ENCODE results near the gene PLG.
"Not testable (repeated sequence)": the region's sequence is repeated elsewhere in the genome, so short reads cannot be mapped to it uniquely, and the experiment has no call there.

Gene PLG

GRCh38 chr6:160685762-160686450, 16.1 kb upstream of the PLG start:
- Histone ChIP-seq H3K9me3 (no peaks in the 10 kb centered on the region), H3K36me3 (replicated peaks) (no peaks in the 10 kb centered on the region), H3K4me3 (no peak overlapping the region), H3K27me3 (ENCODE audit: low read depth) (no peaks in the 10 kb centered on the region), H3K4me1 (no peaks in the 10 kb centered on the region)
- no peak for DNase-seq (ENCODE audit: low spot score in 2 of 2)
- in situ Hi-C loops (cut with MboI; ENCODE audit: low sequenced_read_pairs) = no loop called here

- no peak for DNase-seq (ENCODE audit: low spot score in 2 of 2)
- in situ Hi-C loops (cut with MboI; ENCODE audit: low sequenced_read_pairs) = no loop called here
- Histone ChIP-seq H3K4me1 (no peaks in the 10 kb centered on the region), H3K27me3 (ENCODE audit: low read depth) (no peaks in the 10 kb centered on the region), H3K9me3 (no peaks in the 10 kb centered on the region), H3K4me3 (no peak overlapping the region), H3K36me3 (replicated peaks) (no peaks in the 10 kb centered on the region)
Observed at GRCh38 chr6:160690458-160690857, 11.6 kb upstream of the PLG start.

- in situ Hi-C loops (cut with MboI; ENCODE audit: low sequenced_read_pairs) = no loop called here
- H3K4me3 ChIP-seq = no peak overlapping the region
- no peaks in the 10 kb centered on the region for H3K36me3 ChIP-seq (replicated peaks)
- no peak for DNase-seq (ENCODE audit: low spot score in 2 of 2)
- H3K4me1 ChIP-seq = no peaks in the 10 kb centered on the region
- no peaks in the 10 kb centered on the region for H3K9me3 ChIP-seq
- no peaks in the 10 kb centered on the region for H3K27me3 ChIP-seq (ENCODE audit: low read depth)
Observed at GRCh38 chr6:160691617-160692016, 10.4 kb upstream of the PLG start.

- Histone ChIP-seq H3K4me3 (no peak overlapping the region), H3K4me1 (no peaks in the 10 kb centered on the region), H3K9me3 (no peaks in the 10 kb centered on the region), H3K27me3 (ENCODE audit: low read depth) (no peaks in the 10 kb centered on the region), H3K36me3 (replicated peaks) (no peaks in the 10 kb centered on the region)
- peak in 1 of 2 experiments; percentile 11 for DNase-seq (ENCODE audit: low spot score in 2 of 2)
- in situ Hi-C loops (cut with MboI; ENCODE audit: low sequenced_read_pairs) = no loop called here
Observed at GRCh38 chr6:160692369-160692959, 9.6 kb upstream of the PLG start.

- H3K27me3 ChIP-seq (ENCODE audit: low read depth); DNase-seq (ENCODE audit: low spot score in 2 of 2); H3K9me3 ChIP-seq; H3K36me3 ChIP-seq (replicated peaks); H3K4me1 ChIP-seq; H3K4me3 ChIP-seq; in situ Hi-C loops (cut with MboI; ENCODE audit: low sequenced_read_pairs): not testable (repeated sequence)
Observed at GRCh38 chr6:160695025-160695424, 7.0 kb upstream of the PLG start.

GRCh38 chr6:160695622-160696021, 6.4 kb upstream of the PLG start:
- H3K4me3 ChIP-seq; H3K4me1 ChIP-seq; H3K36me3 ChIP-seq (replicated peaks); DNase-seq (ENCODE audit: low spot score in 2 of 2); in situ Hi-C loops (cut with MboI; ENCODE audit: low sequenced_read_pairs); H3K9me3 ChIP-seq; H3K27me3 ChIP-seq (ENCODE audit: low read depth): not testable (repeated sequence)

GRCh38 chr6:160696884-160697283, 5.2 kb upstream of the PLG start:
- DNase-seq (ENCODE audit: low spot score in 2 of 2); in situ Hi-C loops (cut with MboI; ENCODE audit: low sequenced_read_pairs); H3K9me3 ChIP-seq; H3K36me3 ChIP-seq (replicated peaks); H3K4me3 ChIP-seq; H3K27me3 ChIP-seq (ENCODE audit: low read depth); H3K4me1 ChIP-seq: not testable (repeated sequence)

- no peak for DNase-seq (ENCODE audit: low spot score in 2 of 2)
- H3K36me3 ChIP-seq (replicated peaks) = no peaks in the 10 kb centered on the region
- no peaks in the 10 kb centered on the region for H3K27me3 ChIP-seq (ENCODE audit: low read depth)
- no peaks in the 10 kb centered on the region for H3K4me1 ChIP-seq
- no peak overlapping the region for H3K4me3 ChIP-seq
- no peaks in the 10 kb centered on the region for H3K9me3 ChIP-seq
- in situ Hi-C loops (cut with MboI; ENCODE audit: low sequenced_read_pairs) = no loop called here
Observed at GRCh38 chr6:160697826-160698225, 4.2 kb upstream of the PLG start.

GRCh38 chr6:160704688-160705087, 2.6 kb downstream of the PLG start:
- H3K9me3 ChIP-seq; DNase-seq (ENCODE audit: low spot score in 2 of 2); H3K4me1 ChIP-seq; H3K4me3 ChIP-seq; H3K36me3 ChIP-seq (replicated peaks); H3K27me3 ChIP-seq (ENCODE audit: low read depth); in situ Hi-C loops (cut with MboI; ENCODE audit: low sequenced_read_pairs): not testable (repeated sequence)

GRCh38 chr6:160708993-160709392, 6.9 kb downstream of the PLG start:
- H3K9me3 ChIP-seq; DNase-seq (ENCODE audit: low spot score in 2 of 2); H3K27me3 ChIP-seq (ENCODE audit: low read depth); in situ Hi-C loops (cut with MboI; ENCODE audit: low sequenced_read_pairs); H3K4me3 ChIP-seq; H3K36me3 ChIP-seq (replicated peaks); H3K4me1 ChIP-seq: not testable (repeated sequence)

- Histone ChIP-seq H3K36me3 (replicated peaks) (no peaks in the 10 kb centered on the region), H3K4me1 (no peaks in the 10 kb centered on the region), H3K9me3 (no peaks in the 10 kb centered on the region), H3K4me3 (no peak overlapping the region), H3K27me3 (ENCODE audit: low read depth) (no peaks in the 10 kb centered on the region)
- in situ Hi-C loops (cut with MboI; ENCODE audit: low sequenced_read_pairs) = no loop called here
- no peak for DNase-seq (ENCODE audit: low spot score in 2 of 2)
Observed at GRCh38 chr6:160714731-160715316, 12.8 kb downstream of the PLG start.

GRCh38 chr6:160730911-160731310, 28.9 kb downstream of the PLG start:
- Histone ChIP-seq H3K4me3 (no peak overlapping the region), H3K4me1 (no peaks in the 10 kb centered on the region), H3K27me3 (ENCODE audit: low read depth) (no peaks in the 10 kb centered on the region; the same call in 1 of the 2 replicates), H3K9me3 (no peaks in the 10 kb centered on the region), H3K36me3 (replicated peaks) (no peaks in the 10 kb centered on the region)
- peak; percentile 7 to 58 for DNase-seq (ENCODE audit: low spot score in 2 of 2)
- in situ Hi-C loops (cut with MboI; ENCODE audit: low sequenced_read_pairs) = no loop called here

- no peaks in the 10 kb centered on the region for H3K9me3 ChIP-seq
- H3K36me3 ChIP-seq (replicated peaks) = no peaks in the 10 kb centered on the region
- no peaks in the 10 kb centered on the region for H3K4me1 ChIP-seq
- H3K4me3 ChIP-seq = no peak overlapping the region
- in situ Hi-C loops (cut with MboI; ENCODE audit: low sequenced_read_pairs) = no loop called here
- peak; percentile 20 to 62 for DNase-seq (ENCODE audit: low spot score in 2 of 2)
- no peaks in the 10 kb centered on the region for H3K27me3 ChIP-seq (ENCODE audit: low read depth)
Observed at GRCh38 chr6:160733050-160733646, 31.1 kb downstream of the PLG start.

GRCh38 chr6:160734627-160735026, 32.6 kb downstream of the PLG start:
- Histone ChIP-seq H3K4me3 (no peak overlapping the region), H3K4me1 (no peaks in the 10 kb centered on the region), H3K9me3 (no peaks in the 10 kb centered on the region), H3K27me3 (ENCODE audit: low read depth) (no peaks in the 10 kb centered on the region), H3K36me3 (replicated peaks) (no peaks in the 10 kb centered on the region)
- in situ Hi-C loops (cut with MboI; ENCODE audit: low sequenced_read_pairs) = no loop called here
- DNase-seq (ENCODE audit: low spot score in 2 of 2) = no peak

Data from HAP-1 (cell line).